DND-41 (cell line): Measurements from ENCODE around the gene ASB13.
"Not testable (repeated sequence)": the region's sequence is repeated elsewhere in the genome, so short reads cannot be mapped to it uniquely, and the experiment has no call there.

Experiments
- ATAC-seq: fragments of 200-7000 bp; cut with Tn5 transposase; 3 replicates; pipeline ENCODE4 v1.9.1; 2021; ENCODE audit warnings: low read depth; ENCODE audit not compliant: insufficient read depth
- DNase-seq: peaks from one replicate; pipeline ENCODE4 v3.0.0-alpha.2; 2020
- H2AFZ ChIP-seq: 2 replicates; pipeline ENCODE4 v1.6.0; 2012; ENCODE audit warnings: low read depth, low read length
- H3K27ac ChIP-seq: 2 replicates; pipeline ENCODE4 v1.5.1; 2012; ENCODE audit warnings: low read length, inconsistent platforms
- H3K27me3 ChIP-seq: fragments of 200-600 bp; sonication (generic); 2 replicates; pipeline ENCODE4 v1.6.0; 2012; ENCODE audit warnings: low read length, mild to moderate bottlenecking, inconsistent platforms; ENCODE audit not compliant: insufficient read depth, poor library complexity
- H3K36me3 ChIP-seq: 2 replicates; pipeline ENCODE4 v1.5.1; 2012; ENCODE audit warnings: low read length, inconsistent platforms; ENCODE audit not compliant: insufficient read depth
- H3K4me1 ChIP-seq: 2 replicates; pipeline ENCODE4 v1.5.1; 2012; ENCODE audit warnings: mild to moderate bottlenecking, low read length; ENCODE audit not compliant: insufficient read depth
- H3K4me2 ChIP-seq: 2 replicates; pipeline ENCODE4 v1.6.0; 2012; ENCODE audit warnings: mild to moderate bottlenecking, moderate library complexity, low read length, inconsistent platforms; ENCODE audit not compliant: insufficient read depth
- H3K4me3 ChIP-seq, 2 experiments: fragments of 200-600 bp in 1 of 2; shearing (Covaris generic) in 1 of 2; 2 replicates each; pipeline ENCODE4 v1.5.1; 2012 to 2016; ENCODE audit warnings: inconsistent platforms in 2 of 2, low read length in 2 of 2, mild to moderate bottlenecking in 2 of 2, low read depth in 1 of 2, moderate library complexity in 1 of 2
- H3K79me2 ChIP-seq: 2 replicates; pipeline ENCODE4 v1.6.0; 2012; ENCODE audit warnings: low read length, inconsistent platforms; ENCODE audit not compliant: insufficient read depth
- H3K9ac ChIP-seq: 2 replicates; pipeline ENCODE4 v1.6.0; 2012; ENCODE audit warnings: low read depth, mild to moderate bottlenecking, inconsistent platforms, low read length, moderate library complexity
- H3K9me3 ChIP-seq: 2 replicates; pipeline ENCODE4 v1.5.1; 2012; ENCODE audit warnings: low read length, moderate library complexity, mild to moderate bottlenecking, inconsistent platforms; ENCODE audit not compliant: insufficient read depth, severe bottlenecking
- H4K20me1 ChIP-seq: 2 replicates; pipeline ENCODE4 v1.6.0; 2012; ENCODE audit warnings: low read length; ENCODE audit not compliant: insufficient read depth
- CTCF ChIP-seq: IDR thresholded peaks from 2 replicates; pipeline ENCODE4 v1.5.1; 2012; ENCODE audit warnings: borderline replicate concordance, low read length, moderate library complexity, mild to moderate bottlenecking; ENCODE audit not compliant: poor library complexity, severe bottlenecking; ENCODE audit errors: extremely low read depth
- EZH2 ChIP-seq: IDR thresholded peaks from 3 replicates; pipeline ENCODE4 v1.6.1; 2012; ENCODE audit warnings: borderline replicate concordance, low read depth, mild to moderate bottlenecking, moderate library complexity, low read length, inconsistent platforms; ENCODE audit not compliant: severe bottlenecking

Gene ASB13

DNA sequence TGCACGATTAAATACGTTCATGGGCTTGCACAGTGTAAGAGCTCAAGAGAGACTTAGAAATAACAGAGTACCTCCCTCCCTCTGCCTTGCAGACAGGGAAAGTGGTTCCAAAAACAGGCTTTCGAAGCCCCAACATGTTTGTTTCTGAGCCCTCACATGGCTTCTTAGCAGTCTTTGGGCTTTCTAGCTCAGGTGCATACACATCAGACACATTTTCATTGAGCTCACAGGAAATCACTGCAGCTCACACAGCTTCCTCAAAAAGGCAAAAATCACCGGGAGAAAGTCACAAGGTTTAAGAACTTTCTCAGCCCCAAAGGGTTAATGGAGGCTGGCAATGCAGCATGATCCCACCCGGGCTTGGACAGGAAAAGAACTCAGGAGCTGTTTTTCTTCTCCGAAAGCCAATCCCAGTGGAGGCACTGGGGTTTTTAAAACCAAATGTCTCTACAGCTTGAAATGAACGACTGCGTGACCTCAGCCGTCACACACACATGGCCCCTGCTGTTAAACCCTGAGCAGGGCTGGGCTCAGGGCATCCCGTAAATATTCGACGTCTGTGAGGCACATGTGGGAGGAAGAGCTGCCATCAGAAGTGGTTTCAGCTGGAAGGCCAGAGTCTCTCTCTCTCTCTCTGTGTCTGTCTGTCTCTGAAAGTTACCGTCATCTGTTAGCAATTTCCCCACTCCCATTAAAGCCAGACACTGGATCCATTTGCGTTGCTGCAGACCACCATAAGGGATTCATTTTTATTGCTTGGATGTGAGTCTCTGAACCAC lies 71.9 kb downstream of the ASB13 start:
- ATAC-seq (no peak), DNase-seq (no peak)
- Histone ChIP-seq H3K4me1 (no peaks in the 10 kb centered on the region), H3K4me2 (no peak overlapping the region), H3K4me3 (no peak overlapping the region), H3K9me3 (no peaks in the 10 kb centered on the region), H3K79me2 (no peaks in the 10 kb centered on the region), H3K9ac (no peak overlapping the region), H2AFZ (no peak overlapping the region), H3K27me3 (peaks cover 9% of the 10 kb centered on the region), H3K36me3 (no peaks in the 10 kb centered on the region), H3K27ac (no peak overlapping the region), H4K20me1 (no peaks in the 10 kb centered on the region)
- TF ChIP-seq CTCF, result no peak
- TF ChIP-seq EZH2, result no peak

DNA sequence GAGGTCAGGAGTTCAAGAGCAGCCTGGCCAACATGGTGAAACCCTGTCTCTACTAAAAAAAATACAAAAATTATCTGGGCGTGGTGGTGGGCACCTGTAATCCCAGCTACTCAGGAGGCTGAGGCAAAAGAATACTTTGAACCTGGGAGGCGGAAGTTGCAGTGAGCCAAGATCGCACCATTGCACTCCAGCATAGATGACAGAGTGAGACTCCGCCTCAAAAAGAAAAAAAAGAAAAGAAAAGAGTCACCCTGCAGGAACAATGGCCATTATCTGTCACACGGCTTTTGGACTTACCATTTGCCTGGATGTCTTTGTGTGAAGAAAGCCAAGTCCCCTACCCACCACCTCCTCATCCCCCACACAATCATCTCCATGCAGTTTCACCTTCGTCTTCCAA lies 73.0 kb downstream of the ASB13 start:
- not testable (repeated sequence) for H4K20me1 ChIP-seq, H3K79me2 ChIP-seq, H3K9me3 ChIP-seq, ATAC-seq, H3K4me1 ChIP-seq, H3K4me3 ChIP-seq, H3K9ac ChIP-seq, H3K27ac ChIP-seq, H3K4me2 ChIP-seq, H2AFZ ChIP-seq, DNase-seq, H3K36me3 ChIP-seq, H3K27me3 ChIP-seq

DNA sequence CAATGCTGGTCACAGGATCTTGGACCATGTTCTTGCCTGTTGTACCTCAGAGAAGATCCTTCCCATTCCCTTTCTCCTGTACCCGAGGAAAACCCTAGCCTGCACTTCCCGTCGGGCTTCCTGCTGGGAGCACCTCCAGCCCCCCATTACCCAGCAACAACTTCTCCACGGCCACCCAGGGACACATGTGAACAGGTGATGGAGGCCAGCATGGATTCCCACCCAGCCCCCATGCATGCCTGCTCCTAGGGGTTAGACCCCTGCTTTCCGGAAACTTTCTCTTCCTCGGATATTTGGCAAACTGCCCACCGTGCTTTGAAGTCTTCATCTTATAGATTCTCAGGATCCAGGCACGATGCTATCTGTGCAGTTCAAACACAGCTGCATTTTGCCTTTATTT lies 74.3 kb downstream of the ASB13 start:
- no peaks in the 10 kb centered on the region for H3K36me3 ChIP-seq
- H3K4me2 ChIP-seq, result no peak overlapping the region
- ATAC-seq, result no peak
- no peak overlapping the region for H3K9ac ChIP-seq
- no peaks in the 10 kb centered on the region for H3K79me2 ChIP-seq
- no peak overlapping the region for H2AFZ ChIP-seq
- H3K27ac ChIP-seq, result no peak overlapping the region
- no peaks in the 10 kb centered on the region for H3K4me1 ChIP-seq
- H3K4me3 ChIP-seq, result no peak overlapping the region
- H3K27me3 ChIP-seq, result peaks cover 9% of the 10 kb centered on the region
- no peak for TF ChIP-seq CTCF
- TF ChIP-seq EZH2, result no peak
- H4K20me1 ChIP-seq, result 0 out of 2 replicates have a peak, but pooled peaks cover 4% of the 10 kb centered on the region
- DNase-seq, result no peak
- no peaks in the 10 kb centered on the region for H3K9me3 ChIP-seq

- ATAC-seq (no peak), DNase-seq (no peak)
- no peak overlapping the region for H2AFZ ChIP-seq
- no peak overlapping the region for H3K27ac ChIP-seq
- no peak overlapping the region for H3K4me3 ChIP-seq
- H3K9ac ChIP-seq, result no peak overlapping the region
- TF ChIP-seq CTCF, result no peak
- TF ChIP-seq EZH2, result no peak
- no peaks in the 10 kb centered on the region for H3K79me2 ChIP-seq
- H3K4me2 ChIP-seq, result no peak overlapping the region
- H4K20me1 ChIP-seq, result 0 out of 2 replicates have a peak, but pooled peaks cover 4% of the 10 kb centered on the region
- peaks cover 8% of the 10 kb centered on the region for H3K27me3 ChIP-seq
- no peaks in the 10 kb centered on the region for H3K36me3 ChIP-seq
- no peaks in the 10 kb centered on the region for H3K4me1 ChIP-seq
- H3K9me3 ChIP-seq, result no peaks in the 10 kb centered on the region
Measured at GRCh38 chr10:5591336-5591824, 75.0 kb downstream of the ASB13 start.
